K562 (cell line): ENCODE results near the gene TIGD4. TPM values are rescaled to one million over a fixed set of nuclear protein-coding genes. Genes with fewer than 3 reads are reported as not detected.

Experiments used
- ATAC-seq: fragments of 200-7000 bp; cut with Tn5 transposase; 3 replicates; pipeline ENCODE4 v1.9.1; 2020; ENCODE audit warnings: moderate library complexity
- BruUV-seq: library from RNA; stranded (reverse); fragments of 400-500 nt; replicated peaks from 2 replicates; lab custom pipeline; 2021; lab: Mats Ljungman, UMichigan
- CTCF ChIA-PET: fragments of 300-600 bp; formaldehyde crosslinking; extraction: SDS; loops from one replicate; lab custom pipeline; 2021; ENCODE audit warnings: low intra/inter-chr PET ratio; lab: Yijun Ruan, JAX
- POLR2A ChIA-PET: fragments of 300-600, 350-650 bp; sonication (Branson Sonifier 250); formaldehyde crosslinking; extraction: SDS; loops from one replicate; lab custom pipeline; 2021; ENCODE audit warnings: antibody characterized with exemption, inconsistent platforms; lab: Yijun Ruan, JAX
- DNase-seq, 4 experiments: peaks; one replicate each; pipeline versions ENCODE4 v3.0.0 to v3.0.0-alpha.2; 2011 to 2018; ENCODE audit warnings: low spot score in 3 of 4, mixed read lengths in 3 of 4; ENCODE audit errors: extremely low read depth in 1 of 4
- FAIRE-seq: peaks from 2 replicates; lab custom pipeline; 2011; peaks lifted over from hg19 to GRCh38; lab: Jason Lieb, UNC
- H2AFZ ChIP-seq: 2 replicates; pipeline ENCODE4 v1.6.0; 2011; ENCODE audit warnings: low read depth, low read length, control low read depth, inconsistent platforms
- H3K27ac ChIP-seq: fragments of 200-600 bp; 3 replicates; pipeline ENCODE4 v1.8.0; 2011; ENCODE audit warnings: low read depth, mild to moderate bottlenecking, control low read depth, inconsistent platforms, low read length, moderate library complexity, mixed read lengths; ENCODE audit errors: extremely low read depth
- H3K27me3 ChIP-seq, 2 experiments: fragments of 300-600 bp in 1 of 2; 2 replicates in 1 of 2; 3 replicates in 1 of 2; pipeline versions ENCODE4 v1.6.0 to v1.8.0; 2011; ENCODE audit warnings: inconsistent platforms in 2 of 2, low read length in 2 of 2, mild to moderate bottlenecking in 1 of 2, mixed read lengths in 1 of 2, moderate library complexity in 1 of 2; ENCODE audit not compliant: control insufficient read depth in 2 of 2, insufficient read depth in 2 of 2
- H3K36me3 ChIP-seq: fragments of 300-600 bp; 3 replicates; pipeline ENCODE4 v1.8.0; 2011; ENCODE audit warnings: mild to moderate bottlenecking, low read length, inconsistent platforms; ENCODE audit not compliant: control insufficient read depth, insufficient read depth
- H3K4me1 ChIP-seq, 2 experiments: fragments of 200-600 bp in 1 of 2; replicated peaks in 1 of 2; 2 replicates in 1 of 2; 3 replicates in 1 of 2; pipeline versions ENCODE4 v1.5.1 to v1.8.0; 2011; ENCODE audit warnings: inconsistent platforms in 2 of 2, low read length in 2 of 2, mild to moderate bottlenecking in 1 of 2, mixed read lengths in 1 of 2, moderate library complexity in 1 of 2; ENCODE audit not compliant: control insufficient read depth in 2 of 2, insufficient read depth in 2 of 2
- H3K4me2 ChIP-seq: 2 replicates; pipeline ENCODE4 v1.6.1; 2011; ENCODE audit warnings: low read length, control low read depth, inconsistent platforms, mixed read lengths; ENCODE audit not compliant: insufficient read depth
- H3K4me3 ChIP-seq: fragments of 200-600 bp; sonication (generic), shearing (Covaris generic); 2 replicates; pipeline ENCODE4 v1.5.1; 2016; ENCODE audit warnings: control low read depth, inconsistent platforms
- H3K79me2 ChIP-seq: fragments of 200-600 bp; 3 replicates; pipeline ENCODE4 v1.8.0; 2011; ENCODE audit warnings: low read length, inconsistent platforms; ENCODE audit not compliant: control insufficient read depth, insufficient read depth
- H3K9ac ChIP-seq, 2 experiments: 2 replicates each; pipeline versions ENCODE4 v1.6.0 to v1.6.1; 2011; ENCODE audit warnings: low read depth in 2 of 2, low read length in 2 of 2, control low read depth in 1 of 2, inconsistent platforms in 1 of 2, mild to moderate bottlenecking in 1 of 2, mixed read lengths in 1 of 2; ENCODE audit not compliant: insufficient read depth in 1 of 2
- H3K9me1 ChIP-seq: one replicate; pipeline ENCODE4 v1.6.0; 2011; ENCODE audit warnings: inconsistent platforms, mild to moderate bottlenecking, low read length, moderate library complexity; ENCODE audit not compliant: control insufficient read depth, insufficient read depth
- H3K9me3 ChIP-seq: replicated peaks from 2 replicates; pipeline ENCODE4 v1.5.1; 2011; ENCODE audit warnings: low read depth, low read length, inconsistent platforms; ENCODE audit not compliant: control insufficient read depth, insufficient read depth
- H4K20me1 ChIP-seq: replicated peaks from 2 replicates; pipeline ENCODE4 v1.6.1; 2011; ENCODE audit warnings: low read length, inconsistent platforms, mixed read lengths; ENCODE audit not compliant: control insufficient read depth, insufficient read depth
- BRF2 ChIP-seq: IDR thresholded peaks from 3 replicates; pipeline ENCODE4 v1.6.1; 2011; ENCODE audit warnings: borderline replicate concordance, mild to moderate bottlenecking; ENCODE audit not compliant: insufficient read length, insufficient read depth
- GTF2E2 ChIP-seq: fragments of 200-800 bp; sonication (Bioruptor generic); IDR thresholded peaks from 2 replicates; pipeline ENCODE4 v1.6.1; 2016; ENCODE audit warnings: missing genetic modification characterization, missing compliant biosample characterization
- IRF2 ChIP-seq: sonication (generic); formaldehyde crosslinking; IDR thresholded peaks from 2 replicates; pipeline ENCODE4 v1.8.1; 2022; ENCODE audit warnings: mild to moderate bottlenecking, missing genetic modification reagents
- ZNF511 ChIP-seq: sonication (generic); formaldehyde crosslinking; IDR thresholded peaks from 2 replicates; pipeline ENCODE4 v1.8.0; 2022; ENCODE audit warnings: mild to moderate bottlenecking, missing genetic modification reagents
- in situ Hi-C: fragments of 300-500 bp; cut with MboI; formaldehyde crosslinking; loops from 4 replicates; pipeline ENCODE4 v1.15.0; 2018; ENCODE audit warnings: inconsistent platforms, mixed read lengths
- intact Hi-C: fragments of 100-400 bp; cut with micrococcal nuclease; formaldehyde crosslinking; loops from 2 replicates; pipeline ENCODE4 v1.14.2; 2022
- polyA plus RNA-seq, 8 experiments: library from polyadenylated mRNA; depleted of rRNA in 4 of 8; stranded (reverse) in 5 of 8; unstranded in 3 of 8; fragments of >200 nt; fragmentation: Nextera tagmentation in 2 of 8; fragmentation: Illumina TruSeq in 1 of 8; extraction: Ambion mirVana in 2 of 8; extraction: Trizol in 1 of 8; gene quantifications; 2 replicates each; pipeline versions ENCODE4 v1.2.1 to v1.2.3, GENCODE V29; 2011 to 2014; ENCODE audit warnings: inconsistent platforms in 1 of 8, missing spikeins in 1 of 8
- total RNA-seq, 7 experiments: library from RNA; depleted of rRNA in 6 of 7; stranded (reverse); fragments of >200 nt in 6 of 7; fragmentation: Illumina TruSeq in 2 of 7; extraction: Trizol in 2 of 7; gene quantifications; 2 replicates each; pipeline versions ENCODE4 v1.2.1 to v1.2.3, GENCODE V29; 2011 to 2021; ENCODE audit warnings: low replicate concordance in 1 of 7

The TIGD4 gene
- total and polyA plus RNA-seq, 9 of the 15 experiments (the other 6 are each of a cell fraction or from before 2014, with no cell fraction given): 0.07 to 0.28 (median 0.18) TPM

DNA sequence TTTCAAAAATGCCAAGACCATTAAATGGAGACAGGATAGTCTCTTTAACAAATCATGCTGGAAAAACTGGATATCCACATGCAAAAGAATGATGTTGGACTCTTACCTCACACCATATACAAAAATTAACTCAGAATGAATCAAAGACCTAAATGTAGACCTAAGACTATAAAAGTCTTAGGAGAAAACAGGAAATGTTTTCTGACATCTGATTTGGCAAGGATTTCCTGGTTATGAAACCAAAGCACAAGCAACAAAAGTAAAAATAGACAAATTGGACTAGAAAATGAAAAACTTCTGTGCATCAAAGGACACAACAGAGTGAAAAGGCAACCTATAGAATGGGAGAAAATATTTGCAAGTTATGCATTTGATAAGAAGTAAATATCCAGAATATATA is 37.8 kb upstream of the TIGD4 start:
- no peak for DNase-seq
- BruUV-seq: no TSS peak

DNA sequence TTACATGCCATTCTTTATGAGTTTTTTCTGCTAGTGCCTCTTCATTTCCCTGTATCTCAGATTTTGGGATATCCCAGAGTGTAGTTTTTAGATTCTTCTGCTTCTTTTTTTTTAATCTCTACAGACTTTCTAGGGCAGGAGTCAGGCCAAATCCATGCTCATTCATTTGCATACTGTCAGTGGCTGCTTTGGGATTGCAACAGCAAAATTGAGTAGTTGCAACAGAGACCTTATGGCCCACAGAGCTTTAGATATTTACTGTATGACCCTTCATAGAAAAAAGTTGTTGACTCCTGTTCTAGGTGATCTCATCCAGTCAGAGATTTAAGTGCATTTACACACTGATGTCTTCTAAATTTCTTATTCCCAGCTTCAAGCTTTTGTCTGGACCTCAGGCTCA is 35.5 kb upstream of the TIGD4 start:
- H3K79me2 ChIP-seq: no peaks in the 10 kb centered on the region
- FAIRE-seq: no peak

More for the DNA sequence above, 37.8 kb upstream of the TIGD4 start:
- Histone ChIP-seq H3K27ac (no peak overlapping the region), H3K9me3 (peaks cover 3% of the 10 kb centered on the region; the same call in 1 of the 2 replicates), H3K4me1 (no peaks in the 10 kb centered on the region), H3K4me3 (no peak overlapping the region), H4K20me1 (no peaks in the 10 kb centered on the region), H3K79me2 (no peaks in the 10 kb centered on the region), H3K36me3 (no peaks in the 10 kb centered on the region), H3K9me1 (no peaks in the 10 kb centered on the region), H3K27me3 (no peaks in the 10 kb centered on the region), H2AFZ (no peak overlapping the region)
- POLR2A ChIA-PET: no interaction called here
- in situ Hi-C loops: no loop called here
- no peak for ATAC-seq
- intact Hi-C loops: no loop called here
- TF ChIP-seq GTF2E2 (tag): no peak
- no peak for TF ChIP-seq BRF2
- TF ChIP-seq, all 486 proteins: peak for 0
- no peak for FAIRE-seq
- no peak overlapping the region for H3K9ac ChIP-seq
- H3K4me2 ChIP-seq: no peak overlapping the region
- CTCF ChIA-PET: no interaction called here

More for the DNA sequence above, 35.5 kb upstream of the TIGD4 start:
- Histone ChIP-seq H2AFZ (no peak overlapping the region), H3K27ac (no peak overlapping the region), H3K4me1 (no peaks in the 10 kb centered on the region), H3K4me3 (no peak overlapping the region), H3K9ac (no peak overlapping the region), H3K36me3 (no peaks in the 10 kb centered on the region), H3K9me1 (no peaks in the 10 kb centered on the region), H3K27me3 (no peaks in the 10 kb centered on the region), H3K4me2 (no peak overlapping the region), H4K20me1 (no peaks in the 10 kb centered on the region), H3K9me3 (peaks cover 3% of the 10 kb centered on the region; the same call in 1 of the 2 replicates)
- ATAC-seq (no peak), DNase-seq (no peak)
- intact Hi-C loops: no loop called here
- TF ChIP-seq ZNF511 (no peak), IRF2 (CRISPR knock-in tag) (no peak)
- in situ Hi-C loops: no loop called here
- BruUV-seq: no TSS peak
- CTCF ChIA-PET: no interaction called here
- POLR2A ChIA-PET: interaction anchor here (1.6 kb wide), 1 partner anchor 14 kb away, joined by 5 read pairs; no protein-coding TSS in a partner anchor
